HG03135 (cell line): ENCODE data around the gene AIG1.

ENCODE experiments used
- ATAC-seq: cut with Tn5 transposase; IDR thresholded peaks from one replicate; pipeline ENCODE4 v1.9.1; 2021; ENCODE audit warnings: mild to moderate bottlenecking, moderate library complexity; ENCODE audit not compliant: unreplicated experiment

The AIG1 gene

GRCh38 chr6:143356101-143356880, 295.6 kb downstream of the AIG1 start:
- ATAC-seq, result no peak

DNA sequence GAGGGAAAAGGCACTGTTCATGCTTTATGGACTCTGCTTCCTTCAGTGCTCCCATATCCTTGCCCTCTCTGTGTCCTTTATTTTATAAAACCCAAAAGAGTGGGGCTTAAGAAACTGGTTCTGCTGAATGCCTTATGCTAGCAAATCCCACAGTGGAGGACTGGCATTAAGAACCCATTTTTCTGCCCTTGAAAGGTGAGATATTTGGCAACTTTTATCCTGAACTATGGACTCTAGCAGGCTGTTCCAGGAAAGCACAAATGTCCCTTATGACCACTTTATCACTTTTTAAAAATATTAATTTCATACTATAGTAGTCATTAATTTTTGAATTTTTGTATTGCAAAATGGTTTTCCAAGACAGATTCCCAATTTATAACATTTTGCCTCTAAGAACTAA, 296.5 kb downstream of the AIG1 start:
- ATAC-seq, result no peak

DNA sequence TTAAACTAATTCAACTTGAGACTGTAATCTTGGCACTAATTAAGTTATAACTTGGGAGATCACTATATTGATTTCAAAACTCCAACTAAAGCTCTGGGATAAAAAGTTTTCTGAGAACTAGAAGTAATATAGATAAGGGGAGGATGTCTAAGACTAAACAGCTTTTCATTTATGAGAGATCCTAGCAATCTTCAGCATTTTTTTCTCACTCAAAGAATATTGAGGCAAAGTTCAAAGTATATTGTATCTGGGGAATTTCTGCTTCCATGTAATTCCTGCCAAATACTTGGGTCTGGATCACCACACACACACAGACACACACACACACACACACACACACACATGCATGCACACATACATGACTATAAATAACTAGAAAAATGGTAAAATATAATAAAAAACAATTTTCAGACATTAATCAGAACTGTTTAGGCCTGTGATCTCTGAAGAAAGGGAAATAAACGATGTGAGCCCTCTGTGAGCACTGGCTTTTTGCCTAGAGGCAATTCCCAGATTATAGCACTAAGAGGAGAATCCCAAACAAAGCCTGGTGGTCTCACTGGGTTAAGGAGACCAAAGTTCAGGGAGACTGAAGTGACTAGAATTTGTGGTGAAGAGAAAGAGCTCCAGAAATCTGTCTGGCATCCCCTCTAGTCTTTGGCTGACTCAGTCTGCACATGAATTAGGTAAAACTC, 297.0 kb downstream of the AIG1 start:
- no peak for ATAC-seq

DNA sequence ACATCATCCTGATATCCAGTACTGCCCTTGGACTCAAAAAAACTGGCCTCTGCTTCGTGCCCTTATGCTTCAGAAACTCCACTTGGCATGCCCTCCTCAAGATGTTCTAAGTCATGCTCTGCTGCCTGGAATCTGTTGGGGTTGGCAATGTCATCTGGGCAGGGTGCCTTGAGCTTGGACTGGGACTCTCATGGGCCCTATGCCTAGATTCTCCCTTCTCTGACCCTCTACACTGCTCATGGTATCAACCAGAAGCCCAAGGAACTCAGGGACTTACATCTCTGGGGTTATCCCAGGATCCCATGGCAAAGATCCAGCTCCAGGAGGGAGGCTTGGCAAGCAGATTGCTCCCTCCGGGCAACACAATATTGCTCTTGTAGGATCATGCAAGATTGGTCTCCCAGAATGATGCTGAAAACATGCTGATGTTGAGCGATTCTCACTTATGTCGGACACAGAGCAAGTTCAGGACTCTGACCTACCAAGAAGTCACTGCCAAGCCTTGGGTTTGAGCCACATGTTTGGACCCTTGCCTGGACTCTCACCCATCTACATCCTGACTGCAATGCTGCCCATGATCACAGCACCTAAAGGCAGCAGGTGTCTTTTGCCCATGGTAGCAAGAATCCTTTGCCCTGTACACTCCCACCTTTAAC, 301.0 kb downstream of the AIG1 start:
- ATAC-seq, result no peak

DNA sequence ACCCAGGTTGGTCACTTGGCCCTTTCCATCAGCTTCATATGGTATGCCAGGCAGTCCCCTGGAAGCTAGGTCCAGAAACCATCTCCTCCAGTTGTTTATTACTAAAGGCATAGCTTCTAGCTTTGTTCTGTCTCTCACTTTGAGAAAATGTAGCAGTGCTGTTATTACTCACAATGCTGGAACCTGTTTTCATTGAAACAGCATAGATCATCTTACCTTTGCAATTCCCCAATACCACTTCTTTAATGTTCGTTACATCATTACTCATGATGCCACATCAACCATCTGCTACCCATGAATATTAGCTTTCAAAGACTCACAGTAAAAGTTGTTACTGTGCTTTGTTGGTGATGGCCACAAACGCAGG, 301.5 kb downstream of the AIG1 start:
- ATAC-seq, result no peak

GRCh38 chr6:143363299-143363698, 302.6 kb downstream of the AIG1 start:
- ATAC-seq, result no peak

DNA sequence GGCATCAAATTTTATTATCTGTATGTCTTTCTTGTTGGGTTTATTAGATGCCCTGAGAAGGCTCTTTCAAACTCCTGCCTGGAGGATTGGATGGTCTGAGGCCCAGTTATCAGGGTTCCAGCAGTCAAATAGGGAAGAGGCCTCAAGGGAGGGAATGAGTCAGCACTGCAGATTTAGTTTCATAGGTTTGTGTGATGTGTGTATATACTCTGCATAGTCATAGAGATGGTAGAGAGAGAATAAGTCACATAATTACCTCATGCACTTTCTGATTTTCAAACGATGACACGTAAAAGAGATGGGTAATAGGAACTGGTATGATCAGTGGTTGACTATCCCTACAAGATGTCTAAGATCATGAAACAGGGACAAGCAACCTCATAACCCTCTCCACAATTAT, 307.7 kb downstream of the AIG1 start:
- peak; percentile 99 for ATAC-seq

DNA sequence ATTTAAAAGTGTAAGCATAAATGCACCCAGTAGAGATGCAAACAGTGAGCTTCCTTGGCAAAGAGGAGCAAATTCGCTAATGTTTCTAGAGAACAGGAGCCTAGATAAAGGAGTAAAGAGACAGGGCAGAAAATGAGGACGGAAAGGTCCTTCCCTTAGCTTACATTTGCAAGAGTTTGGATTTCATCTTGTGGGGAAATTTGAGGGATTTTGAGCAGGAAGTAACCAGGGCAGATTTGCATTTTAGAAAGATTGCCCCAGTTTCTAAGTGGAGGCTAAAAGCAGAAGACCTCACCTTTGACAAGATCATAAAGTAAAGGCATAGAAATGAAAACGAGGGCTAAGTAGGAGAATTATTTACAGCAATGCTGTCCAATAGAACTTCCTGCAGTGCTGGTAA, 309.3 kb downstream of the AIG1 start:
- no peak for ATAC-seq

- no peak for ATAC-seq
These were observed 310.2 kb downstream of the AIG1 start for GRCh38 chr6:143370812-143371370.

GRCh38 chr6:143372199-143372882, 311.7 kb downstream of the AIG1 start:
- no peak for ATAC-seq

DNA sequence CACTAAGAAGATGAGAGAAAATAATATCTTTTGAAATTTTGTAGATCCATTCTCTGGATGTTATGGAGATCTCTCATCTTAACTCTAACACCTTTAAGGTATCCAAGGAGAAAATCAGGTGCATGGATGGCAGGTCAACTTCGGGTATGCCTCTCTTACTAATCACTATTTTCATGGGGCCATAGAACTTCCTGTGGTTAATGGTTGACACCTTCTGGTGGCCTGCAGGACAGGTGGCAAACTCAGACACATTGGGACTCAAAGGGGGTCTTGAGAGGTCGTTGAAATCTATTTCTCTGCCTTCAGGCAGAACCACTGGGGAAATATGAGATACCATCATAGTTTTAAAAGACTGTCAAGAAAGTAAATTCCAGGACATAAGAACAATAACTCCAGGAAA, 313.3 kb downstream of the AIG1 start:
- no peak for ATAC-seq

GRCh38 chr6:143375022-143375585, 314.4 kb downstream of the AIG1 start:
- no peak for ATAC-seq

GRCh38 chr6:143376375-143376774, 315.7 kb downstream of the AIG1 start:
- no peak for ATAC-seq

GRCh38 chr6:143376861-143377260, 316.2 kb downstream of the AIG1 start:
- no peak for ATAC-seq

DNA sequence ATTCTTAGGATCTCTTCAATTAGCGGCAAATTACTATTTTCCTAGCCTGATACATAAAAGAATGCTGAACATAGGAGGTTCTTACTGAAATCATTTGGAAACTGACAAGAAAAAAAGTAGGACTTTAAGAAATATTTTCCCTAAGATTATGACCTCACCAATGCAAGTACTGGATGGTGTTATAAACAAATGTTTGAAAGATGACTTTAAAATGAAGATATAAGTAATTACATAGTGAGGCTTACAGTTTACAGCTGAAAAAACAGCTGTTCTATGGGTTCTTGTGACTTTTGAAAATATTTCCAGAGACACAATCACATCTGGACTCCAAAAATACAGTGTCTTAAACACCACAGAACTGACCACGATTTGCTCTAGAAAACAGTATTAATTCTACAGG, 324.9 kb downstream of the AIG1 start:
- ATAC-seq, result no peak

GRCh38 chr6:143390278-143390677, 329.6 kb downstream of the AIG1 start:
- no peak for ATAC-seq
